Frontal cortex (tissue), 4 donors: Measurements from ENCODE around the gene IRX4. TPM values are rescaled to one million over a fixed set of nuclear protein-coding genes. Genes with fewer than 3 reads are reported as not detected.
"Not testable (repeated sequence)": the region's sequence is repeated elsewhere in the genome, so short reads cannot be mapped to it uniquely, and the experiment has no call there.

ENCODE experiments used
- DNase-seq, 2 donors: peaks; one replicate each; pipeline ENCODE4 v3.0.0; 2012; ENCODE audit warnings: low spot score in 2 of 2
- FAIRE-seq: peaks from 2 replicates; lab custom pipeline; 2012; peaks lifted over from hg19 to GRCh38; lab: Jason Lieb, UNC
- total RNA-seq: library from RNA; depleted of rRNA; stranded (reverse); fragments of >200 nt; gene quantifications from one replicate; pipeline ENCODE4 v1.2.3, GENCODE V29; 2014
- donor health status: control.
- donor health status: control.
- donor health status: control.

The IRX4 gene
- total RNA-seq, 1 donor from 2014 or later = not detected

GRCh38 chr5:1880377-1881025 is 2.2 kb downstream of the IRX4 start:
- DNase-seq (no peak), FAIRE-seq (no peak)

- DNase-seq (no peak), FAIRE-seq (no peak)
These were observed 3.1 kb downstream of the IRX4 start for GRCh38 chr5:1879292-1880263.

GRCh38 chr5:1878050-1878849 is 4.5 kb downstream of the IRX4 start:
- FAIRE-seq = no peak

DNA sequence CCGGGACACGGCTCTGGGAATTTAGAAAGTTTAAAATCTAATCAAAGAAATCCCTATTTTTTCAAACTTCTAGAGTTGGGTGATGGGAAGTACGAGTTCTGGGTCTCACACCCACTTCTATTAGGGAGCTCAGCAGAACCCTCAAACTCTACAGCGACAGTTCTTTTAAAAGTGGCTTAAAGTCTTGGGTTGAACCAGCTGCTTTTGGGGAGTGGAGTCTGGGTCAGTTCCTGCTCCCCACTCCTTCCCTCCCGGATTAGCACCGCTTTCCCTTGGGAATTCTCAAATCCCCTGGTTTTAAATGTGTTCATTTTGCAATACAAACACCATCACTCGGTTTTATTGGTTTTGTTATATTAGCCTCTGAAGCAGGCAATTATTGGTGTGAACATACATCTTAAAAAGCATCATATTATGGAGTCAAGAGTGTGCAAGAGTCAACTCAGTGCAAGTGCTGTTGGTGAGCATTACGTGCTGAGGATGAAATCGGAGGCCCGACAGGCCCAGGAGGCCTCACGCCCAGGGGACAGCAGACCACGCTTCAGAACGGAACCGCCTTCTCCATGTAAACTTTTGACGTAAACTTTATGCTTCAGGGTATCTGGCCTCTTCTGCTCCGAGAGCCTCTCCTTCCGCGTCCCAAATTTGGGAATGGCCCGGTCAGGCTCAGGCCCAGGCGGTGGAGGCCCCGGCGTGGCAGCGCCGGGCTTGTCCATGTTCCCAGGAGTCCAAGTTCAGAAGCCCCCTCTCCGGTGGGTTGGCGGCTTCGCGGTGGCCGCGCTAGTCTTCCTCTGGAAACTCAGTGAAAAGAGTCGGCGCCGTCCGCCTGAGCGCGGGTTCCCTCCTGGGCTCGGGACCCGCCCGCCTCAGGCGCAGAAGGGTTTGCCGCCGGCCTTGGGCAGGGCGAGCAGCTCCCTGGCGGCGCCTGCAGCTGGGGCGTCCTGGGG is 5.3 kb downstream of the IRX4 start:
- FAIRE-seq = no peak
- DNase-seq = no peak

More at GRCh38 chr5:1878050-1878849, 4.5 kb downstream of the IRX4 start:
- DNase-seq = no peak

DNA sequence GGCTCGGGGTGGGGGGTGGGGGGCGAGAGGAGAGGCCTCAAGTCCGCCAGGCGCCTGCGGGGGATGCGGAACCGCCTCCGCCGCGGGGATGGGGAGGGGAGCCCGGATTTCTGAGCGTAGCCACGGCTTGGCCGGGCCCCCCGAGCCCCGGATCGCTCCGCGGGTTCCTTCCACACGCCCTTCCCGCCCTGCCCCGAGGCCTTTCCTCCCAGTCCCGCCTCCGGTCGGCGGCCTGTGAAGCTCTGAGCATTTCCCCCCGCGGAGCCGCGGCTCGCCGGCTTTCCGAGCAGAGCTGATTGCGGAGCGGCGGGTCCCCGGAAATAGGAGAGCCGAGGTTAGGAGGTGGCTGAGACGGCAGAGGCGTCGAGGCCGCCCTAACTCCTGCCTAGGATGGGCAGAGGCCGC is 6.1 kb downstream of the IRX4 start:
- DNase-seq = no peak

DNA sequence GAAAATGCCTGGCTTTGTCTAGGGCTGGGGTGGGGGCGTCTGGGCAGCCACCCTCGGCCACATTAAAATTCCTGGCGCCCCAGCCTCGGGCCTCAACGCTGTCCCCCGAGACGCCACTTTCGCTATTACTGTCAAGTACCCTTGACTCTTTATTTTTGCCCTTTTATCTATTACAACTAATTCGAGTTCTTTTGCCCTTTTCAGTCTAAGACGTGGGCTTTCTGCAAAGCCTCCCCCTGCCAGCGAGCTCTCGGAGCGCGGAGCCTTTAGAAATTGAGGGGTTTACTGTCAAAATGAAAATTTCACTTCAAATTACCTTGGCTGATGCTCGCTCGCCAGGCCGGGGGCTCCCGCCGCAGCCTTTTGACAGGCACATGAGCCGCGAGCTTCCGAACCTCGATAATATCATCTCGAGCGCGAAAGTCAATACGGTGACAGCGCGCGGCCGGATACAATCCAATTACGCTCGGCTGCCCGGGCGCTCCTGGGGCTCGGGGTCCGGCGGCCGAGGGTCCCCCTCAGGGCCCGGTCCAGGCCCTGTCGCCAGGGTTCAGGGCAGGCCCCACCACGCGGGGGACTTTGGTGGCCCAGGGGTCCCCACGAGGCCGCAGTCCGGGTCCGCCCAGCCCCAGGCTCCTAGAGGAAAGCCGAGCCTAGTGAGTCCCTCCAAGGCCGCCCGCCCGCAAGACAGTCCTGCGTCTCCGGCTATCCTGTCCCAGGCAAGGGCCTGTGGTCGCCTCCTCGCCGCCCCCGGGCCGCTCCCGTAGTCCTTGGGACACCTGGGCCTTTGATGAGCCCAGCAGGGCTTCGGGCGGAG is 6.7 kb downstream of the IRX4 start:
- DNase-seq (no peak), FAIRE-seq (no peak)

More for the DNA sequence above, 6.1 kb downstream of the IRX4 start:
- FAIRE-seq = no peak

GRCh38 chr5:1875281-1875842 is 7.4 kb downstream of the IRX4 start:
- DNase-seq = no peak

GRCh38 chr5:1874771-1875220 is 7.9 kb downstream of the IRX4 start:
- FAIRE-seq (no peak), DNase-seq (no peak)

More at GRCh38 chr5:1875281-1875842, 7.4 kb downstream of the IRX4 start:
- FAIRE-seq = no peak

GRCh38 chr5:1874348-1874747 is 8.4 kb downstream of the IRX4 start:
- no peak for DNase-seq
- FAIRE-seq = no peak

DNA sequence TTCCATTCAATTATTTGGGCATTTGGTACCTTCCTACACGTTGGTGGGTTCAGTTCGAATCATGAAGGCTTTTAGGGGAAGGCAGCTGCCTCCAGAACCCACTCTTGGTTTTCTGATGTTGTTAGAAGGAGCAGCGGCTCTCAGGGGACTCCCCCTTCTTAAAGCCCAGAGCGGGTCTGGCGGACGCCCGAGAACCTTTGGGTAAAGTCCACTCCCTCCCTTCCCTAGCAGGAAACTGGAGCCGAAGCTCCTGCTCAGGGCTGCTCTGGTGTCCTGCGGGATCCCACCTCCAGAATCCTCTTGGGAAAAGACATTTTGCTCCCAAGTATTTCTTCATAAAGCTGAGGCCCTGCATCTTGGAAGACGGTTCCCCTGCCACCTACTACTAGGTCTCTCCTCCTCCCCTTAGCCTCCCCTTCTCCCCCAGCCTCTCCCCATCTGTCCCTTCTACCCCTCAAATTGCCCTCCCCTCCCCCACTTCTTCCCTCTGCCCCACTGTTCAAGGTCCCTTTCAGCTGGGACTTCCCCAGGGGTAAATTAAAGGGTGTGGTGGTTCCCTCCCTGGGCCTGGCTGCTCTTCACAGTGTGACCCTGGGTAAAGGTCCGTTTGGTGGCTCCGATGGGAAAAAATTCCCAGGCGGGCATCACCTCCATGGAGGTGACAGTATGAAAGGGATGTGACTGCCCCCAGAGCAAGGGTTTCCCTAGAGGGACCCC is 9.3 kb downstream of the IRX4 start:
- DNase-seq (no peak), FAIRE-seq (no peak)

GRCh38 chr5:1871441-1871840 is 11.3 kb downstream of the IRX4 start:
- DNase-seq (no peak), FAIRE-seq (no peak)

DNA sequence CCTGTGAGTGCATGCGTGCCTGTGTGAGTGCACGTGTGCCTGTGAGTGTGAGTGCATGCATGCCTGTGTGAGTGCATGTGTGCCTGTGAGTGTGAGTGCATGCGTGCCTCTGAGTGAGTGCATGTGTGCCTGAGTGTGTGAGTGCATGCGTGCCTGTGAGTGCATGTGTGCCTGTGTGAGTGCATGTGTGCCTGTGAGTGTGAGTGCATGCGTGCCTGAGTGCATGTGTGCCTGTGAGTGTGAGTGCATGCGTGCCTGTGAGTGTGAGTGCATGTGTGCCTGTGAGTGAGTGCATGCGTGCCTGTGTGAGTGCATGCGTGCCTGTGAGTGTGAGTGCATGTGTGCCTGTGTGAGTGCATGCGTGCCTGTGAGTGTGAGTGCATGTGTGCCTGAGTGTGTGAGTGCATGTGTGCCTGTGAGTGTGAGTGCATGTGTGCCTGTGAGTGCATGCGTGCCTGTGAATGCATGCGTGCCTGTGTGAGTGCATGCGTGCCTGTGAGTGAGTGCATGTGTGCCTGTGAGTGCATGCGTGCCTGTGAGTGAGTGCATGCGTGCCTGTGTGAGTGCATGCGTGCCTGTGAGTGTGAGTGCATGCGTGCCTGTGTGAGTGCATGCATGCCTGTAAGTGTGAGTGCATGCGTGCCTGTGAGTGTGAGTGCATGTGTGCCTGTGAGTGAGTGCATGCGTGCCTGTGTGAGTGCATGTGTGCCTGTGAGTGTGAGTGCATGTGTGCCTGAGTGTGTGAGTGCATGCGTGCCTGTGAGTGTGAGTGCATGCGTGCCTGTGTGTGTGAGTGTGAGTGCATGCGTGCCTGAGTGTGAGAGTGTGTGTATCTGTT is 12.1 kb downstream of the IRX4 start:
- DNase-seq, FAIRE-seq: not testable (repeated sequence)

GRCh38 chr5:1868886-1869475 is 13.7 kb downstream of the IRX4 start:
- DNase-seq (no peak), FAIRE-seq (no peak)

DNA sequence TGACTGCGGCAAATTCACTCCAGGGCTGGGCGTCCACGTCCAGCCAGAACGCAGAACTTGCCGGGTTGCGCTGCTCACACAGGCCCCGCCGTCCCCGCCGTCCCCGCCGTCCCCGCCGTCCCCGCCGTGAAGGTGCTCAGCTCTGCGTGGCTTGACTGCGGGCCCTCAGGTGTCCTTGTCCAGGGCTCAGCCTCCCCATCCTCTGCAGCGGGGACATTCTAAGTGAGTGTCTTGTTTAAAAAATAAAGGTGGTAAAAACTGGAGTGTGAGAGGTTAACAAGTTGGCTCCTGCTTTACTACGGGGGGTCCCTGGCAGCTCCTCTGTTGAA is 14.9 kb downstream of the IRX4 start:
- DNase-seq = no peak
- FAIRE-seq = no peak

- FAIRE-seq (no peak), DNase-seq (no peak)
These were observed 15.5 kb downstream of the IRX4 start for GRCh38 chr5:1867114-1867814.

- no peak for FAIRE-seq
- DNase-seq = no peak
These were observed 16.8 kb downstream of the IRX4 start for GRCh38 chr5:1865948-1866347.
